Breast epithelium (tissue), 3 donors: ENCODE data around the gene CALY.

Experiments used
- CTCF ChIP-seq, 3 donors: fragments of 450-650 bp; IDR thresholded peaks; one replicate each; pipeline ENCODE4 v1.5.1; 2016 to 2017; ENCODE audit warnings: antibody characterized with exemption in 3 of 3, mild to moderate bottlenecking in 3 of 3, moderate library complexity in 3 of 3
- POLR2A ChIP-seq: fragments of 450-650 bp; IDR thresholded peaks from one replicate; pipeline ENCODE4 v1.6.1; 2016; ENCODE audit warnings: antibody characterized with exemption, mild to moderate bottlenecking, moderate library complexity
- POLR2AphosphoS5 ChIP-seq, 3 donors: sonication (generic); formaldehyde crosslinking; IDR thresholded peaks; one replicate each; pipeline ENCODE4 v1.6.1; 2017; ENCODE audit warnings: antibody characterized with exemption in 3 of 3

- no peak for TF ChIP-seq CTCF (IDR thresholded peaks at IDR 0.05)
- no peak for TF ChIP-seq POLR2AphosphoS5 (IDR thresholded peaks at IDR 0.05)
- TF ChIP-seq POLR2A = no peak
Measured at GRCh38 chr10:133334503-133335245, 2.0 kb downstream of the CALY start.
